Medulla oblongata (tissue), 1 donor: ENCODE measurements around the gene ACTR3C.

Source experiments
- DNase-seq: peaks from one replicate; pipeline ENCODE4 v3.0.0-alpha.2; 2015; ENCODE audit errors: extremely low spot score

Gene ACTR3C

GRCh38 chr7:150322833-150323681 is at the start of gene ACTR3C, which contains the start of gene LRRC61:
TSS of gene ACTR3C (minus strand) at chr7:150323545. CDS start at chr7:150295296, 28,249 bp downstream.
TSS of gene LRRC61 (plus strand) at chr7:150323355. CDS start at chr7:150336862, 13,507 bp downstream.
- no peak for DNase-seq

DNA sequence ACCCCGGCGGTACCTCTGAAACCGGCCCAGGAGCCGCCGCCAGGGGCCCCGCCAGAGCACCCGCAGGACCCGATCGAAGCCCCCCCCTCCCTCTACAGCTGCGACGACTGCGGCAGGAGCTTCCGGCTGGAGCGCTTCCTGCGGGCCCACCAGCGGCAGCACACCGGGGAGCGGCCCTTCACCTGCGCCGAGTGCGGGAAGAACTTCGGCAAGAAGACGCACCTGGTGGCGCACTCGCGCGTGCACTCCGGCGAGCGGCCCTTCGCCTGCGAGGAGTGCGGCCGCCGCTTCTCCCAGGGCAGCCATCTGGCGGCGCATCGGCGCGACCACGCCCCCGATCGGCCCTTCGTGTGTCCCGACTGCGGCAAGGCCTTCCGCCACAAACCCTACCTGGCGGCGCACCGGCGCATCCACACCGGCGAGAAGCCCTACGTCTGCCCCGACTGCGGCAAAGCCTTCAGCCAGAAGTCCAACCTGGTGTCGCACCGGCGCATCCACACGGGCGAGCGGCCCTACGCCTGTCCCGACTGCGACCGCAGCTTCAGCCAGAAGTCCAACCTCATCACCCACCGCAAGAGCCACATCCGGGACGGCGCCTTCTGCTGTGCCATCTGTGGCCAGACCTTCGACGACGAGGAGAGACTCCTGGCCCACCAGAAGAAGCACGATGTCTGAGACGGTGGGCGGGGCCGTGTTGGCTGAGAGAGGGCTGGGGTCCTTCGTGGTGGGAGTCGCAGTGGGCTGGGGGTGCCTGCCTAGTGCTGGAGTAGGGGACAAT is 49.1 kb upstream of the ACTR3C start:
- no peak for DNase-seq

- DNase-seq = no peak
Measured at GRCh38 chr7:150371996-150372270, 48.6 kb upstream of the ACTR3C start.

DNA sequence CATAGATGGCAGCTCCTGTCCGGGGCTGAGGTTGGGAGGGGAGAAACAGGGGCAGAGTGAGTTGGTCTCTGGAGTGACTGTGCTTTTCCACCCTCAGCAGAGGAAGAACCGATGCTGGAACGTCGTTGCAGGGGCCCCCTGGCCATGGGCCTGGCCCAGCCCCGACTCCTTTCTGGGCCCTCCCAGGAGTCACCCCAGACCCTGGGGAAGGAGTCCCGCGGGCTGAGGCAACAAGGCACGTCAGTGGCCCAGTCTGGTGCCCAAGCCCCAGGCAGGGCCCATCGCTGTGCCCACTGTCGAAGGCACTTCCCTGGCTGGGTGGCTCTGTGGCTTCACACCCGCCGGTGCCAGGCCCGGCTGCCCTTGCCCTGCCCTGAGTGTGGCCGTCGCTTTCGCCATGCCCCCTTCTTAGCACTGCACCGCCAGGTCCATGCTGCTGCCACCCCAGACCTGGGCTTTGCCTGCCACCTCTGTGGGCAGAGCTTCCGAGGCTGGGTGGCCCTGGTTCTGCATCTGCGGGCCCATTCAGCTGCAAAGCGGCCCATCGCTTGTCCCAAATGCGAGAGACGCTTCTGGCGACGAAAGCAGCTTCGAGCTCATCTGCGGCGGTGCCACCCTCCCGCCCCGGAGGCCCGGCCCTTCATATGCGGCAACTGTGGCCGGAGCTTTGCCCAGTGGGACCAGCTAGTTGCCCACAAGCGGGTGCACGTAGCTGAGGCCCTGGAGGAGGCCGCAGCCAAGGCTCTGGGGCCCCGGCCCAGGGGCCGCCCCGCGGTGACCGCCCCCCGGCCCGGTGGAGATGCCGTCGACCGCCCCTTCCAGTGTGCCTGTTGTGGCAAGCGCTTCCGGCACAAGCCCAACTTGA is 48.0 kb upstream of the ACTR3C start:
- no peak for DNase-seq

DNA sequence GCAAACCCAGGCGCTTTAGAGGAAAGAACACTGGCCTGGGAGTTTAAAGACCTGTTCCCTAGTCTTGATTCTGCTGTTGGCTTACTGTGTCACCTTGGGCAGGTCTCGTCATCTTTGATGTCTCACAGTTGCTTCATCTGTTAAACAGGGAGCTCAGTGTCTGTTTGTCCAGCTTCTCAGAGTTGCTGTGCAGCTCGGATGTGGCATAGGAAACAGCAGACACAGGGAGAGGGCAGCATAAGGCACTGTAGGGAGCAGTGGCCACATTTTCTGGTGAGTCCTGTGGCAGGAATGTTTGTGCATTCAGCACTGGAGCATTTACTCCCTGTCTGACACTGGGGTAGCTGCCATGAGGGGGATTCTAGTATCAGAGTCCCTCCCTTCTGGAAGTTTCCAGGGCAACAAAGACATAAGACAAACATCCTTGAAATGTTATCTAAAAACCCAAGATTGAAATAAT is 47.3 kb upstream of the ACTR3C start:
- DNase-seq = no peak

- no peak for DNase-seq
Measured at GRCh38 chr7:150369748-150370501, 46.6 kb upstream of the ACTR3C start.

GRCh38 chr7:150368884-150369747 is 45.8 kb upstream of the ACTR3C start:
- no peak for DNase-seq

DNA sequence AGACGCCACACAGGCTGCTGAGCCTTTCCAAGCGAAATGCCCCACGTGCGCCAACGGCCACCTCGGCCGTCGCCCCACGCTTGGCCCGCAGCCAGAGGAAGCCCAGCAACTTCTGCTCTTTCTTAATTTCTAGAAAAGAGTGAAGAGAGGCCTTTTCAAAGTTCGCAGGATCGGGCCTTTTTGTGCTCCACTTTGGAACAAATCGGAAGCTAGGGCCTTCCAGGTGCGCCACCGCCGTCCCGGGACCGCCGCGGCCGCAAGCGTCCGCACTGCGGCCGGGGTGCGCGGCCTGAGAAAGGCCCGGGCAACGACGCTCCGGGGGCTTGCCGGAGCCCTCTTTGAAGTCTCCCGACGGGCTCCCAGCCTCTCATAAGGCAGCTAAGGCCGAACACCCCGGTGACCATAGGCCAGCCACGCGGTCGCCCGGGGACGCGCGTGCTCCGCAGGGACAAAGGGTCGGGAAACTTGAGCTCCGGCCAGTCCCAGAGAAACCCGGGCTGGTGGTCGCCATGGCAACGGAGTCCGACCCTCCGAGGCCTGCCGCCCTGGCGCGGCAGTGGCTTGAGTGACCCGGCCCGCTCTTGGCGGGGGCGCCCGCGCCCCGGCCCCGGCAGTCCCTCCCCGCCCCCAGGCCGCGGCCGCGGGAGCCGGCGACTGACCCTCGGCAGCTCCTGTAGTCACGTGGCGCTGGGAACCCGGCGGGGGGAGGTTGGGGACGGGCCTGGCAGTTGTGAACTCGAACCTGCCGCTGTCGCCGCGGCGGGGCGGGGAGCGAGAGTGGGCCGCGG is 44.9 kb upstream of the ACTR3C start, which contains the start of gene REPIN1:
REPIN1 (plus strand) TSS at position 727 of the 788 bp plus-strand sequence. CDS start 890 bp downstream, outside the sequence.
- peak; percentile 87 for DNase-seq

GRCh38 chr7:150367677-150368095 is 44.3 kb upstream of the ACTR3C start:
- DNase-seq = no peak

DNA sequence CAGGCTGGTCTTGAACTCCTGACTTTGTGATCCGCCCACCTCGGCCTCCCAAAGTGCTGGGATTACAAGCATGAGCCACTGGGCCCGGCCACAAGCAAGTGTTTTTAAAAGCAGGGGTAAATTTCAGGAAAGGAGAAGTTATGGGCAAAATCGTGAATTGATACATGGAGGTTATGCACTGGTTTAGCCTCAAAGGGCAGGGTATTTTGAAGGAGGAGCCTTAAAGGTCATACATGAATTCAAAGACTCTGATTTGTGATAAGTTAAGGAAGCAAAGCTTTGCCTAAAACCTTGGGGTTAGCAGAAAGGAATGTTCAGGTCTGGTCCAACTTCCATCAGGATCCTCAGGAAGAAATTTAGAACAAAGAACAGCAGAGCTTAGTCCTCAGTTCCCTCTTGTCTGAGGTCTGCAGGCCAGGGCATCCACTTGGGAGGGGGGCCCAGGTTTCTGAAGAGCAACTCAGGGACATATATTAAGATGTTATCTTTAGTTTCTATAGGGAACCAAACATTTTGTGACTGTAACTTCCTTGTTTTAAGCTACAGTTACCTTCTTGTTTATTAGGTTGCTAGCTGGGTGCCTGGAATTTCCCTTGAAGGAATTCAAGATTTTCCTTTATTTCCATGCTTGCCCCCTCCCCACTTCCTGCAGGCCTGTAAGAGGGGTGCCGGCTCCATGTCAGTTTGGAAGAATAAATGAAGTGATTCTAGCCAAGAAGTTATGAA is 42.5 kb upstream of the ACTR3C start:
- no peak for DNase-seq

DNA sequence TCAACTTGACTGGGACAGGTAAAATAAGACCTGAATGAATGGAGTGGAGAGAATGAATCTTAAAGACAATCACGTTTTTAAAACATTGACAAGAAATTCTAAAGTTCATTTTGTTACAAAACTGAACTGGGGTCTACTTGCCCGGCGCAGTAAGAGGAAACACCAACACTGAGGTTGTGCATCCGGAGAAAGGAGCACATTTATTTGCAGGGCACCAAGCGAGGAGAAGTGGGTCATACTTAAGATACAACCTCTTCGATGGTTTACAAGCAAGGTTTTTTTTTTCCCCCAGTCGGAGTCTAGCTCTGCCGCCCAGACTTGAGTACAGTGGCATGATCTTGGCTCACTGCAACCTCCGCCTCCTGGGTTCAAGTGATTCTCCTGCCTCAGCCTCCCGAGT is 41.8 kb upstream of the ACTR3C start:
- no peak for DNase-seq

- peak; percentile 73 for DNase-seq
Measured at GRCh38 chr7:150363872-150364271, 40.5 kb upstream of the ACTR3C start.

DNA sequence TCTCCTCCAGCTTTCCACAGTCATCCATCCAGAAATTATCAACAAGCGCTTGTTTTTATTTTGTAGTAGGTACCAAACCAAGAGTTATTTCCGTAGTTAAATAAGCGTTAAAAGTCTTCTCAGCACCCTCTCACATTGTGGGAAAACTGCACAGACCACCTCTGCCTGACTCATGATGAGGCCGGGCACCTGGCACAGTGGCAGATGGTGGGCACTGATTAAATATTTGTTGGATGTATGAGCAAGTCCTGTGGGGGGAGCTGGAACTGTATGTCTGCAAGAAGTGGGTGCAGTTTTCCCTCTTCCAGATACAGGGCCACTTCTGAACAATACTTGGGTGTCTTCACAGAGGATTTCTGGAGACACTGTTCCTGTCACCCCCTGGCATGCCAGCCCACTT is 40.0 kb upstream of the ACTR3C start:
- DNase-seq = no peak

- DNase-seq = no peak
Measured at GRCh38 chr7:150361807-150362621, 38.7 kb upstream of the ACTR3C start.

DNA sequence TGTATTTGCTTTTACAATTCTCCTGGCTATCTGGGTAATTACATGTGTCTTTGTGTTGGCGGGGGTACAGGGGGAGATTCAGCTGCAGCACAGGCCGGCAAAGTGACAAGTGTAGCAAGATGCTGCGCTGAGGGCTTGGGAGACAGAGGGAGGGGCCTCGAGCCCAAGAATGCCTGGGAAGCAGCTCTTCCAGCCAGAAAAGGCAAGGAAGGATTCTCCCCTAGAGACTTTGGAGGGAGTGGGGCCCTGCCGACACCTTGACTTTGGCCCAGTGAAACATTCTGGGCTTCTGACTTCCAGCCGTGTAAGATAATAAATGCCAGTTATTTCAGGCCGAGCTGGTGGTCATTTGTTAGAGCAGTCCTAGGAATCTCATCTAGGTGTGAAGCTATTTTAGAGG is 38.1 kb upstream of the ACTR3C start:
- DNase-seq = no peak

DNA sequence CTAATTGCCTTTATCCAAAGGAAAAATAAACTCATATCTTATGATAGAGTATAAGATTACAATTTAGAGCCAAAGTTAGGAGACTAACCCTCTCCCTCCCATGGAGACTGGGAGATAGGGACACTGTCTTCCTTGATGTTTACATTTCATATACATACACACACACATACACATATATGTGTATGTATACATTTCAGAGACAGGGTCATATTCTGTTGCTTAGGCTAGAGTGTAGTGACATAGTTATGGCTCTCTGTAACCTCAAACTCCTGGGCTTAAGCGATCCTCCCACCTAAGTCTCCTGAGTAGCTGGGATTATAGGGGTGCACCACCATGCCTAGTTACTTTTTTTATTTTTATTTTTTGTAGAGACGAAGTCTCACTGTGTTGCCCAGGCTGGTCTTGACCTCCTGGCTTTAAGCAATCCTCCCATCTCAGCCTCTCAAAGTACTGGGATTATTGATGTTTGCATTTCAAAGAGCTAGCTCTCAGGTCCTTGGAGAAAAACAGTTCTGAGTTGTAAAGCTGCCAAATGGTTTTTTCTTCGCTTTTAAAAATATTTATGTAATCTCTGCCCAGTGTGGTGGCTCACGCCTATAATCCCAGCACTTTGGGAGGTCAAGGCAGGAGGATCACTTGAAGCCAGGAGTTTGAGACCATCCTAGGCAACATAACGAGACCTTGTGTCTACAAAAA is 37.2 kb upstream of the ACTR3C start:
- no peak for DNase-seq
